SK-N-MC (cell line): ENCODE data around the gene GPRC5A.

Experiments
- DNase-seq: peaks from one replicate; pipeline ENCODE4 v3.0.0-alpha.2; 2011; ENCODE audit warnings: low read depth, low spot score
- H3K27ac ChIP-seq: fragments of 200-600 bp; sonication (generic); 2 replicates; pipeline ENCODE4 v1.5.1; 2016; ENCODE audit warnings: mixed run types
- H3K36me3 ChIP-seq: fragments of 200-600 bp; sonication (generic); 2 replicates; pipeline ENCODE4 v1.6.1; 2017; ENCODE audit warnings: antibody characterized with exemption, low read length, mixed read lengths; ENCODE audit not compliant: insufficient read depth
- H3K4me3 ChIP-seq: fragments of 200-600 bp; sonication (generic); 2 replicates; pipeline ENCODE4 v1.5.1; 2016
- H3K9ac ChIP-seq: fragments of 200-600 bp; sonication (generic); 2 replicates; pipeline ENCODE4 v1.8.0; 2017; ENCODE audit warnings: mixed run types, mixed read lengths; ENCODE audit not compliant: insufficient read length
- H3K9me3 ChIP-seq: fragments of 200-600 bp; sonication (generic); 2 replicates; pipeline ENCODE4 v1.6.1; 2017; ENCODE audit warnings: low read depth, mild to moderate bottlenecking, antibody characterized with exemption, low read length, moderate library complexity, mixed read lengths
- EZH2 ChIP-seq: fragments of 200-600 bp; sonication (generic); IDR thresholded peaks from one replicate; pipeline ENCODE4 v1.6.1; 2017; ENCODE audit warnings: antibody characterized with exemption
- FOXP2 ChIP-seq: optimal IDR thresholded peaks from 2 replicates; pipeline ENCODE3; 2011; ENCODE audit warnings: mild to moderate bottlenecking, moderate library complexity; ENCODE audit not compliant: insufficient read depth; ENCODE audit errors: extremely low read length, control extremely low read depth
- POLR2AphosphoS5 ChIP-seq: IDR thresholded peaks from 2 replicates; pipeline ENCODE4 v1.6.1; 2012; ENCODE audit warnings: mild to moderate bottlenecking, low read depth, low read length, borderline replicate concordance

GPRC5A gene

GRCh38 chr12:12901158-12901791, 9.9 kb downstream of the GPRC5A start:
- TF ChIP-seq EZH2 (no peak), POLR2AphosphoS5 (no peak), FOXP2 (no peak)
- Histone ChIP-seq H3K9ac (no peak overlapping the region), H3K36me3 (no peaks in the 10 kb centered on the region), H3K4me3 (no peak overlapping the region), H3K27ac (no peak overlapping the region), H3K9me3 (no peaks in the 10 kb centered on the region)
- no peak for DNase-seq

- no peak overlapping the region for H3K4me3 ChIP-seq
- H3K9me3 ChIP-seq = no peaks in the 10 kb centered on the region
- no peak overlapping the region for H3K27ac ChIP-seq
- no peaks in the 10 kb centered on the region for H3K36me3 ChIP-seq
- no peak for DNase-seq
- no peak overlapping the region for H3K9ac ChIP-seq
- TF ChIP-seq EZH2 = no peak
- no peak for TF ChIP-seq FOXP2
- TF ChIP-seq POLR2AphosphoS5 = no peak
Measured at GRCh38 chr12:12902036-12902435, 10.7 kb downstream of the GPRC5A start.

GRCh38 chr12:12903642-12904609, 12.6 kb downstream of the GPRC5A start:
- Histone ChIP-seq H3K4me3 (no peak overlapping the region), H3K36me3 (no peaks in the 10 kb centered on the region), H3K9ac (no peak overlapping the region), H3K27ac (no peak overlapping the region), H3K9me3 (no peaks in the 10 kb centered on the region)
- TF ChIP-seq POLR2AphosphoS5 = no peak
- no peak for DNase-seq

- H3K36me3 ChIP-seq = no peaks in the 10 kb centered on the region
Measured at GRCh38 chr12:12907552-12907951, 16.2 kb downstream of the GPRC5A start.

GRCh38 chr12:12908252-12908651, 16.9 kb downstream of the GPRC5A start:
- Histone ChIP-seq H3K27ac (no peak overlapping the region), H3K9ac (no peak overlapping the region)

More at GRCh38 chr12:12907552-12907951, 16.2 kb downstream of the GPRC5A start:
- Histone ChIP-seq H3K4me3 (no peak overlapping the region), H3K9me3 (no peaks in the 10 kb centered on the region), H3K9ac (no peak overlapping the region), H3K27ac (no peak overlapping the region)
- no peak for DNase-seq
- TF ChIP-seq FOXP2 (no peak), EZH2 (no peak), POLR2AphosphoS5 (no peak)

GRCh38 chr12:12908711-12909110, 17.3 kb downstream of the GPRC5A start:
- TF ChIP-seq POLR2AphosphoS5 = no peak
- Histone ChIP-seq H3K9ac (no peak overlapping the region), H3K4me3 (no peak overlapping the region), H3K27ac (no peak overlapping the region), H3K9me3 (no peaks in the 10 kb centered on the region), H3K36me3 (no peaks in the 10 kb centered on the region)
- no peak for DNase-seq

More at GRCh38 chr12:12908252-12908651, 16.9 kb downstream of the GPRC5A start:
- no peak for TF ChIP-seq FOXP2
- no peak for TF ChIP-seq POLR2AphosphoS5
- TF ChIP-seq EZH2 = no peak
- Histone ChIP-seq H3K9me3 (no peaks in the 10 kb centered on the region), H3K36me3 (no peaks in the 10 kb centered on the region), H3K4me3 (no peak overlapping the region)
- DNase-seq = no peak

- Histone ChIP-seq H3K9ac (no peak overlapping the region), H3K4me3 (no peak overlapping the region), H3K36me3 (no peaks in the 10 kb centered on the region), H3K27ac (peak overlapping the region; percentile 44; the same call in 1 of the 2 replicates), H3K9me3 (no peaks in the 10 kb centered on the region)
- no peak for DNase-seq
- TF ChIP-seq EZH2 (no peak), FOXP2 (no peak), POLR2AphosphoS5 (no peak)
Measured at GRCh38 chr12:12909228-12909994, 18.0 kb downstream of the GPRC5A start.

- DNase-seq = no peak
- no peak for TF ChIP-seq FOXP2
- no peak for TF ChIP-seq EZH2
- TF ChIP-seq POLR2AphosphoS5 = no peak
- Histone ChIP-seq H3K9ac (no peak overlapping the region), H3K9me3 (no peaks in the 10 kb centered on the region), H3K27ac (peak overlapping the region; percentile 19; the same call in 1 of the 2 replicates), H3K36me3 (no peaks in the 10 kb centered on the region), H3K4me3 (no peak overlapping the region)
Measured at GRCh38 chr12:12909995-12910420, 18.6 kb downstream of the GPRC5A start.
